Fibroblast of mammary gland (primary cell): ENCODE data around the gene SEPTIN12.

Experiments used
- DNase-seq: peaks from one replicate; pipeline ENCODE4 v3.0.0-alpha.2; 2010; ENCODE audit warnings: low read depth
- H3K4me3 ChIP-seq: 2 replicates; pipeline ENCODE4 v1.5.1; 2011; ENCODE audit warnings: low read depth, mild to moderate bottlenecking, low read length, moderate library complexity; ENCODE audit not compliant: control insufficient read depth
- CTCF ChIP-seq: conservative IDR thresholded peaks from 2 replicates; pipeline ENCODE4 v1.5.1; 2011; ENCODE audit warnings: low read depth, low read length, inconsistent platforms; ENCODE audit not compliant: control insufficient read depth, insufficient read depth

Gene SEPTIN12

GRCh38 chr16:4828567-4829321 lies 40.6 kb upstream of the SEPTIN12 start:
- no peak for TF ChIP-seq CTCF
- H3K4me3 ChIP-seq = no peak overlapping the region
- no peak for DNase-seq

GRCh38 chr16:4826980-4827379 lies 38.8 kb upstream of the SEPTIN12 start:
- TF ChIP-seq CTCF = no peak
- H3K4me3 ChIP-seq = no peak overlapping the region
- no peak for DNase-seq

- TF ChIP-seq CTCF = no peak
- no peak overlapping the region for H3K4me3 ChIP-seq
- DNase-seq = no peak
Observed at GRCh38 chr16:4826526-4826925, 38.4 kb upstream of the SEPTIN12 start.

GRCh38 chr16:4825196-4825595 lies 37.1 kb upstream of the SEPTIN12 start:
- no peak for TF ChIP-seq CTCF
- no peak for DNase-seq
- no peak overlapping the region for H3K4me3 ChIP-seq

GRCh38 chr16:4820652-4821051 lies 32.5 kb upstream of the SEPTIN12 start:
- H3K4me3 ChIP-seq = no peak overlapping the region
- TF ChIP-seq CTCF = no peak
- no peak for DNase-seq

GRCh38 chr16:4814542-4815173 lies 26.5 kb upstream of the SEPTIN12 start:
- TF ChIP-seq CTCF = no peak
- no peak overlapping the region for H3K4me3 ChIP-seq
- no peak for DNase-seq
